T-helper 22 cell (primary cell): ENCODE data around the gene CBX6.

Experiments used
- DNase-seq: peaks from one replicate; pipeline ENCODE4 v3.0.0-alpha.2; 2020; ENCODE audit warnings: low read depth

The CBX6 gene

DNA sequence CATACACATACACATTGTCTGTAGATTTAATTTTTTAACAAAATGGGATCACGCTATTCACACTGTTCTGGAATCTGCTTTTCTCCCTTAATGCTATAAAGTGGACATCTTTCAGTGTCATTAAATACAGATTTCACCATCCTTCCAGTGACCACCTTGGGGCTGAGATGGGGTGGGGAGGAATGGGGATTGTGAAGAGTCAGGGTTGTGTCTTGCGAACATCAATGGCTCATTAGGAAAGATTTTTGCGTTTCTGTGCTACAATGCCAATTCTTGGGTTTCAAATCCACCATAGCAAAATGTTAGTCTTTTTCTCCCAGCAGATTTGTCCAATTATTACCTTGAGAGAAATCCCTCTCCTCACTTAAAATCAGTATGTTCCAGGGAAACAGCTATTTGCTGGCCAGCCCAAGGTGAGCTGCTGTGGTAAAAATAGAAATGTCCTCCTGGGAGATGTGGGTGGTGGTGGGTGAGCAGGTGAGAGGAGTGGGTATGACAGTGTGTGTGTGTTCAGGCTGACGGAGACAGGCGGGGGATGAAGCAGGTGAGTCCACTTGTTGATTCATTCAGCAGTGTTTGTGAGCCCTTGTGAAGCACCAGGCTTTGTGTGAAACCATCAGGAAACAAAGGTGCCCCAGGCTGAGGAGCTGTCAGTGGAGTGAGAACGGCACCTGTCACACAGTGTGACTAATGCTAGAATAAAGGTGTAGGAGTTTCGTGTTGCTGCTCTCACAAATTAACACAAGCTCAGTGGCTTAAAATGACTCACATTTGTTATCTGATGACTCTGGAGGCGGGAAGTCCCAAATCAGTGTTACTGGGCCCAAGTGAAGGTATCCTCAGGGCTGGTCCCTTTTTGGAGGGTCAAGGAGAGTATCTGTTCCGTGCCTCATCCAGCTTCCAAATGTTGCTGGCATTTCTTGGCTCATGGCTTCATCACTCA lies 1.7 kb upstream of the CBX6 start:
- DNase-seq = peak; percentile 54

DNA sequence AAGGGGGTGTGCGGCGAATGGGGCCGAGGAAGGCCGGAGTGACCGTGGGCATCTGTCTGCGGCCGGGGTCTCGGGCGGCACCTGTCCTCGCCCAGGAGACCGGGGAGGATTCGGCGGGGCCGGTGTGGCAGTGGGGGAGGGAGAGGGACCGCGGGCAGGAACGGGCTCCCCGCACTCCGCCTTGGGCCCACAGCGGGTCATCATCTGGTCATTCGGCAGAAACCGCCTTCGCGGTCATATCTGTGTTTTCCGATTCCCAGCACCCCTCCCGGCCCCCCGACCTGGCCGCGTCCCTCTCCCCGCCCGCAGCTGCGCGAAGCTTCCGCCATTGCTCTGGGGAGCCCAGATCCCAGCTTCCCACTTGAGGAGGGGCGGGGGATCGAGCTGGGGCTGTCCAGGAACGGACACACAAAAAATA lies 824 bp upstream of the CBX6 start:
- DNase-seq = no peak

DNA sequence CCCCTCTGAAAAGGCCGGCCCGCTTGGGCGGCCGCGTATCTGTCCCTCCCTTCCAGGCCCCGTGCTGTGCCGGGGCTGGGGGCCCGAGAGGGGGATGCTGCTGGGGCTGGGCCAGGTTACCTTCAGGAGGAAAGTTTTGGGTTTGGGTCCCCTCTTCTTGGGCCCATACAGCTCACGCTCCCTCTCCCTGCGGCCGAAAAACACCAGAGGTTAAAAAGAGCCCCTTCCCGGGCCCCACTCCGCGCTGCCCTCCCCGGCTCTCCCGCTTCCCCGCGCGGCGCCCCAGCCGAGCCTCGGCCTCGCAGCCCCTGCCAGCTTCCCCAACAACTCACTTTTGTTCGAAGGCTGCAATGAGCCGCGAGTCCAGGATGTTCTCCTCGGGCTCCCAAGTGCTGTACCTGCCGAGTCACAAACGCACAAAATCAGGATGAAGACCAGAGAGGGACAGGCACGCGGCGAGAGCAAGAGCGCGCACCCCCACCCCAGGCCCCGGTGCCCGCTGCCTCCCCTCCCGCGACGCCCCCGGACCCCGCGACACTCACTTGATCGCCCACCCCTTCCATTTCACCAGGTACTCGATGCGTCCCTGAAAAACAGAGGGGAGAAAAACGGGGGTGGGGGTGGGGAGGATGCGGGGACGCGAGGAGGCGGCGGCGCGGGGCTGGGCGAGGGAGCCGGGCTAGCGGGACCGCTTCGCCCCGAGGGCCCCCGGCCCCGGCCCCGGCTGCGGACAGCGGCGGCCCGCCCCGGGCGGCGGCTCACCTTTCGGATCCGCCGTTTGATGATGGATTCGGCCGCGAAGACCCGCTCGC lies 450 bp downstream of the CBX6 start:
- no peak for DNase-seq

DNA sequence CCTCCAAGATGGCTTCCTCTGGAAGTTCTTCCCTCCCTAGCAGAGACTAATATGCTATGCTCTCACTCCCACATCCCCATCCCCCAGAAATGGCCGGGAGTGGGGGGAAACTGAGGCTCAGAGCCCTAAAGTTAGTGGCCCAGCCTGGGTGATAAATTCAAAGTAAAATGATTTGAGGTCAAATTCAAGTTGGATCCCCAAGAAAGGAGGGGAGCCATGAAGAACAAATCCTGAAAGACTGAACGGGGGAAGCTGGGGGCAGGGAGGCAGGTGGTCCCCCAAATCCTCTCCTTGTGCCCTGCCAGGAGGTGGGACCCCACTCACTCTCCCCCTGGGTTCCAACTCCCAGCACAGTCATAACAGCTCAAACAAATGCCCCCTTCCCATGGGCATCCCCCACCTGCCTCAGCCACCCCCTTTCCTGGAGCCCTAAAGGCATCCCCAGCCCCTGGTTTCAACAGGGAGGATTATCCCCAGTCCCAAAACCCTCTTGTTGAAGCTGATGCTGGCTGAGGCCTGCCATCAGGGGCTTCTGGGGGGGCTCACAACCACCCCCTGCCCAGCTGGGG lies 1.1 kb downstream of the CBX6 start:
- DNase-seq = no peak

DNA sequence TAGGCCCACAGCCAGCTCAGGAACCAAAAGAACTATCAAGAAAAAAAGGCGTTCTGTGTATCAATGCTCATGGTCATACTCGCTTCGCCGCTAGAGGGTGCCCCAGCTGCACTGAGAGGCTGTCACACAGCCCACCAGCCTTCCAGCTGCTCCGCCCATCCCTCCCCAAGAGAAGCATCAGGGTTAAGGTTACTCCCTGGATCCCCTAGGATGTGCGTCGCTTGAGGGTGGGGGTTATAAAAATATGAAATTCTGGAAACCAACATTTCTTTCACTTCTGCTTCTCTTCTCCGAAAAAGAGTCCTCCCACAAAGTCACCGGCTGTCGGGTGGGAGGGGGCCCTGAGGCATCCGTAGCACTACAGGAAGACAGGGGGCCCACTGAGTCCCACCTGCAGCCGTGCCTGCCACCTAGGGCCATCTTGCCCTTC lies 1.7 kb downstream of the CBX6 start:
- peak; percentile 64 for DNase-seq

DNA sequence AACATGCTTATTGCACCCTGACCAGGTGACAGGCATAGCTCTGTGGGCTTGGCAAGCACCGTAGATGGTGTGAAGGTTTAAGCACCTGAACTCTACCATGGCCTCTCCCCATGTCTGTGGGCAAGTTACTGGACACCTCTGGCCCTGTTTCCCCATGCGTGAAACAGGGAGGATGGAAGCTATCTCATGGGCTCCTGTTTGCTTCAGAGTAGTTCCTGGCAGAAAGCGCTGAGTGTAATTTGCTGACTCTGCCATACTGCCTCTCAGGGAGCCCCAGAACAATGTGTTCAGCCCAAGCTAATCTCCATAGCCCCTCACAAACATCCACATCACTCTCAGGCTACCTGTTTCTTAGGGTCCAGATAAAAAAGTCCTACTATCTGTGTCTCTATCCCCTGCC lies 2.4 kb downstream of the CBX6 start:
- DNase-seq = no peak

- peak; percentile 58 for DNase-seq
These were observed 3.1 kb downstream of the CBX6 start for GRCh38 chr22:38868886-38869381.

- DNase-seq = no peak
These were observed 3.7 kb downstream of the CBX6 start for GRCh38 chr22:38868286-38868721.

GRCh38 chr22:38867471-38868285 lies 4.3 kb downstream of the CBX6 start:
- no peak for DNase-seq

DNA sequence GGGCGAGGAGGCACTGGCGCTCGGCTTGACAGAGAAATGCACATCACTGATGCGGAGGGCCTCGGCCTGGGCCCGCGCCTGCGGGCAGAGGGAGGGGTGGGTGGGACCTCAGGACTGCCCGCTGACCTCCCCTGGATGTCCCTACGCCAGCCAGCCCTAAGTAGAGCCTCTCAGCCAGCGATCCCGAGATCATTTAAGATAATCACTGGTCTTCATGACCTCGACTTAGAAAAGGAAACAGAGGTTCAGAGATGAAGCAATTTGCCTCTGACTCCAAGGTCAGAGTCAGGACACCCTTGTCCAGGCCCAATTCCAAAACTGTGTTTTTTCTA lies 4.9 kb downstream of the CBX6 start:
- no peak for DNase-seq

GRCh38 chr22:38866399-38867123 lies 5.5 kb downstream of the CBX6 start:
- DNase-seq = no peak

GRCh38 chr22:38866024-38866398 lies 6.0 kb downstream of the CBX6 start:
- DNase-seq = no peak

DNA sequence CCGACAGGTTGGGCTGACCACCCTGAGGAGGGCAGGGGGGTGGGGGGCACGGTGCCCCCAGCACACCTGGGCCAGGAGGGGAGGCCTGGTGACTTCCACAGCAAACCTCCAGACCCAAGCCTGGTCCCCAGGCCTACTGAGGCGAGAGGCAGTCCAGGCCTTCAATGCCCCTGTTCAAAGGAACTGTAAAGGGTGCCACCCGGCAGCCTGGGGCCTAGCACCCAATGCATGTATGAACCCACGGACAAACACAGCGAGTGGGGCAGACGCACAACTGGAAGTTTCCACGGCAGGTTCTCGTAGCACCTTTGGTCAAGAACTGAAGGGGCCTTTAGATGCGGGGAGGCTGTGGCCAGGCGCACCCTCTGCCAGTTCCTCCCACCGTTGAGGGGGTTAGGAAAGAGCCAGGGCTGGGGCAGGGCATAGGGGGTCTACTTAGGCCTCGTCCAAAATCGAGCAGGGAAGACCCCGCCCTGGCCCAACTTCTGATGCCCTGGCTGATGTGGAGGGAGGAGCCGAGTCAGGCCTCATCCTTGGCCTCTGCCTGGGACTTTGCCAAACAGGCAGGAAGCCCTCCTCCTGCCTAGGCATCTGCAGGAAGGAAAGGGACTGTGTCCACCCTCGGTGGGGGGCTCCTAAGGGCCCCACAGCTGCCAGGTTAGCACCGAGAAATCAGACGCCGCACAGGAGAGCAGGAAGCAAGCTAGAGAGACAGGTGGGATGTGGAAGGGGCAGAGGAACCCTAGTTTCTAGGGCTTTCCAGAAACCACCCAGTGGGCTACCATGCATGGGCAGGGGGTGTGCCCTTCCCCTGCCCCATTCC lies 6.6 kb downstream of the CBX6 start:
- DNase-seq = no peak

GRCh38 chr22:38864361-38865191 lies 7.4 kb downstream of the CBX6 start:
- DNase-seq = no peak

GRCh38 chr22:38863531-38864131 lies 8.4 kb downstream of the CBX6 start:
- no peak for DNase-seq

GRCh38 chr22:38862375-38863329 lies 9.4 kb downstream of the CBX6 start:
- no peak for DNase-seq

- DNase-seq = no peak
These were observed 10.1 kb downstream of the CBX6 start for GRCh38 chr22:38861927-38862326.
